ENCODE results near the gene PLN. TPM values are rescaled to one million over a fixed set of nuclear protein-coding genes. Genes with fewer than 3 reads are reported as not detected.
A peak's percentile ranks its signal among the peaks of the same experiment; 100 is the strongest.

PLN gene
- total and polyA plus RNA-seq, 7 donors: 72.7 to 239 (median 208) TPM

DNA sequence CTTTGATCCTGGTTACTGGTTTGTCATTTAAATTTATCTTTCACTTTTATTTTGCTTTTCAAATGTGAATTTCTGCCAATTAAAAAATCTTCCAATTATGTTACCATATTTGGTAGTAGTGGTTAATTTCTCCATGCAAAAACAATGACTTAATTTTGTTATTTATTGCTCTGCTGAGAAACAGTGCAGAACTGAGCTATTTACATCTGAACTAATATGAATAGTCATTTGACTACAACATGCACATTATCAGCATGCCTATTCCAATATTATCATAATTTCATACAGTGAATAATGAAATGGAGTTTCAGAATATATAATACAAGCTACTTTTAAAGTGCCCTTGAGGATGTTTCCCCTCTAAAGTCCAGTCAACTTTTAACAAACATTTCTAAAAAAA is 517 bp downstream of the PLN start:
- TF ChIP-seq, protein P1, sequence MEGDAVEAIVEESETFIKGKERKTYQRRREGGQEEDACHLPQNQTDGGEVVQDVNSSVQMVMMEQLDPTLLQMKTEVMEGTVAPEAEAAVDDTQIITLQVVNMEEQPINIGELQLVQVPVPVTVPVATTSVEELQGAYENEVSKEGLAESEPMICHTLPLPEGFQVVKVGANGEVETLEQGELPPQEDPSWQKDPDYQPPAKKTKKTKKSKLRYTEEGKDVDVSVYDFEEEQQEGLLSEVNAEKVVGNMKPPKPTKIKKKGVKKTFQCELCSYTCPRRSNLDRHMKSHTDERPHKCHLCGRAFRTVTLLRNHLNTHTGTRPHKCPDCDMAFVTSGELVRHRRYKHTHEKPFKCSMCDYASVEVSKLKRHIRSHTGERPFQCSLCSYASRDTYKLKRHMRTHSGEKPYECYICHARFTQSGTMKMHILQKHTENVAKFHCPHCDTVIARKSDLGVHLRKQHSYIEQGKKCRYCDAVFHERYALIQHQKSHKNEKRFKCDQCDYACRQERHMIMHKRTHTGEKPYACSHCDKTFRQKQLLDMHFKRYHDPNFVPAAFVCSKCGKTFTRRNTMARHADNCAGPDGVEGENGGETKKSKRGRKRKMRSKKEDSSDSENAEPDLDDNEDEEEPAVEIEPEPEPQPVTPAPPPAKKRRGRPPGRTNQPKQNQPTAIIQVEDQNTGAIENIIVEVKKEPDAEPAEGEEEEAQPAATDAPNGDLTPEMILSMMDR (IDR thresholded peaks at IDR 0.05): no peak
- intact Hi-C loops (cut with DNase I): no loop called here
- Histone ChIP-seq H3K36me3 (ENCODE audit: insufficient read depth in 1 of 2, low read depth in 1 of 2) (no peaks in the 10 kb centered on the region), H3K4me1 (peaks cover 50% of the 10 kb centered on the region), H3K4me3 (peak overlapping the region; percentile 68), H3K27me3 (ENCODE audit: insufficient read depth in 3 of 3, low read length in 2 of 3) (no peaks in the 10 kb centered on the region), H3K9me3 (no peaks in the 10 kb centered on the region), H3K27ac (peak overlapping the region; percentile 87)
- DNase-seq (no peak), ATAC-seq (no peak)

DNA sequence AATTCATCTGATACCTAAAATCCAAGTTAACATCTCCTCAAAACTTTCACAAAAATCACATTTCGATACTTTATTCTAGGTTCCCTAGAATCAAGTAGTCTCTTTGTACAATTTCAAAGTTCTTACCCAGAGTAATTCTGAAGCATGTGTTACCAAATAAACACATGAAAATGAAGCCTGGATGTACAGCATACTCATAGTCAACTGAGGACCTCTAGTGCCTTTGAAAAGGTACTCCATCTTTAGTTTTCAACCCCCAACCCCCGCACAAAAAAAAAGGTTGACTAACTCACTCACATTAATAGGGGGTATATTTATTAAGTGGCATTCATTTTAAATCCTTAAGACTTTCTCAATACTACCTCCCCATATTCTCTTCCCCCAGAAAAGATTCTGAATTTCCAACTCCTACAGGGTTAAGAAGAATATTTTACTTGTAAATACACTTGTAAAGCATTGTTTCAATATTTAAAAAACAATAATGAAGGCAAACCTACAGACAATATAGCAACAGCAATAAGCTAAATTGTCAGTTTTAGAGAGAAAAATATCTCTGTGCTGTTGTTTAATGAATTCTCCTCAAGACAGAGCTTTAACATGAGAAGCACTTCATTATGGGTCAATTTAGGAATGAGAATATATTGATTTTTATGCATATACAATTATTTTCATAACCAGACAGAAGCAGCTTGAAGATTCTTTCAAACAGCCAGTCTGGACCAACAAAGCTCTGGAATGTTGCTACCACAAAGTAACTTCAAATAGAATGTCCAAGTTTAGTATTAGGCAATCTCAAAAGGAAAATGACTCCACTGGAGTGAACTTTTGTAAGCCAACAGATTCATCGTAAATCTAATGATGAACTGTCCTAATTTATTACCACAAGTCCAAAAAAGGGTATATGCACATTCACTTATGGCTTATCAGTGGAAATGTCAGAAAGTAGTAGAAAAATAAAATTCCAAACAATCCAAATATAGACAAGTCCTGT is 3.3 kb downstream of the PLN start:
- DNase-seq: no peak
- H3K27me3 ChIP-seq (ENCODE audit: insufficient read depth in 3 of 3, low read length in 2 of 3): no peaks in the 10 kb centered on the region
- intact Hi-C loops (cut with DNase I): loop anchor here (1.0 to 5.0 kb wide), 3 partner anchors 39 to 267 kb away; no protein-coding TSS in a partner anchor
- H3K36me3 ChIP-seq (ENCODE audit: insufficient read depth in 1 of 2, low read depth in 1 of 2): no peaks in the 10 kb centered on the region
- WGBS, 3 donors: 11 to 18% (median 15%) methylated on average over 3 of the region's 3 CpGs
- H3K4me3 ChIP-seq: peak overlapping the region; percentile 68
- H3K27ac ChIP-seq: peak overlapping the region; percentile 87
- no peaks in the 10 kb centered on the region for H3K9me3 ChIP-seq
- TF ChIP-seq, protein P1 (IDR thresholded peaks at IDR 0.05): peak; percentile 63
- H3K4me1 ChIP-seq: peaks cover 39% of the 10 kb centered on the region
- ATAC-seq: peak; percentile 71 to 76 (median 74)

DNA sequence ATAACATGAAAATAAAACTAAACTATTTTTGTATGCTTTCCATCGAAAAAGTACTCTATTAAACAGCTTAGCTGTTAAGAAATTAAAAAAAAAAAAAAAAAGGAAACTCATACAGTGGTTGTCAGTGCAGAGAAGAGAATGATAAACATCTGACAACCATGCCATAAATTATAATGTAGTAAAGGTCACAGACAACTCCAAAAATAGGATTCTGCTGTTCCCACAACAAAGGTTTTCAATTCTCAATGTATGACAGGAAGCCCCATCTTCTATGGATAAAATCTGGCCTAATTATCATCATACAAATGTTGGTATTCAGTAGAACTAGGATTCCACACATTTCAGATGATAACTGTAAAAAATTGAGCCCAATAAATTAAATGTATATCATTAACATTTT is 5.0 kb downstream of the PLN start:
- no peaks in the 10 kb centered on the region for H3K36me3 ChIP-seq (ENCODE audit: insufficient read depth in 1 of 2, low read depth in 1 of 2)
- H3K9me3 ChIP-seq: no peaks in the 10 kb centered on the region
- intact Hi-C loops (cut with DNase I): loop anchor here (5.0 kb wide), 2 partner anchors 41 to 46 kb away; no protein-coding TSS in a partner anchor
- H3K27me3 ChIP-seq (ENCODE audit: insufficient read depth in 3 of 3, low read length in 2 of 3): no peaks in the 10 kb centered on the region
- H3K4me3 ChIP-seq: peak overlapping the region; percentile 68
- peak in 2 of 4 donors; percentile 32 to 34 for ATAC-seq
- H3K4me1 ChIP-seq: peaks cover 38% of the 10 kb centered on the region
- TF ChIP-seq, protein P1 (IDR thresholded peaks at IDR 0.05): no peak
- no peak for DNase-seq
- WGBS, 3 donors: 12 to 25% (median 13%) methylated on average over 1 of the region's 1 CpG
- H3K27ac ChIP-seq: peak overlapping the region; percentile 87

DNA sequence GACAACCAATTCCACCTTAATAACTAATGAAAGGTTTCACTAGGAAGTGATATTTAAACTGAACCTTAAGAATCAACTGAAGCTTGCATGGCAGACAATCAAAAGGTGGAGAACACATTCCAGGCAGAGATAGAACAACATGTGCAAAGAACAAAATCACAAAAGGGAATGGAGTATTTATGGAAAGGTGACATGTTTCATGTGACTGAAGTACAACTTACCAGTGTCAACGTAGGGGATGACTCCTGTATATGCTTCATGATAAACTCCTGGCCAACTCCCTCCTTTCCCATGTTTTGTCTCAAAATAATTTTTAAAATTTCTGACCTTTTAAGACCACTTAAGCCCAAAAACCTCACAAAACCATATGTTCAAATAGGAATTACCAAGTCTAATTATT is 6.6 kb downstream of the PLN start:
- Histone ChIP-seq H3K36me3 (ENCODE audit: insufficient read depth in 1 of 2, low read depth in 1 of 2) (peaks cover 0 to 10% of the 10 kb centered on the region in 2 donors), H3K4me1 (peaks cover 51% of the 10 kb centered on the region), H3K9me3 (no peaks in the 10 kb centered on the region), H3K27me3 (ENCODE audit: insufficient read depth in 3 of 3, low read length in 2 of 3) (no peaks in the 10 kb centered on the region), H3K4me3 (peak overlapping the region; percentile 68), H3K27ac (peak overlapping the region; percentile 87)
- intact Hi-C loops (cut with DNase I): loop anchor here (5.0 kb wide), 2 partner anchors 42 to 47 kb away; no protein-coding TSS in a partner anchor
- DNase-seq (no peak), ATAC-seq (peak; percentile 62 to 80 (median 78))
- TF ChIP-seq, protein P1 (IDR thresholded peaks at IDR 0.05): no peak
- WGBS, 3 donors: 23 to 28% (median 28%) methylated on average over 1 of the region's 1 CpG
